Activated CD4-positive, alpha-beta T cell treated with anti-CD3 and anti-CD28 coated beads, Interleukin-2, amount 50 U/mL, for 4 hours (primary cell): ENCODE measurements around the gene YPEL5.
"Not testable (repeated sequence)": the region's sequence is repeated elsewhere in the genome, so short reads cannot be mapped to it uniquely, and the experiment has no call there.

ENCODE experiments used
- DNase-seq, 2 experiments: peaks; one replicate each; pipeline ENCODE4 v3.0.0-alpha.2; 2020

The YPEL5 gene

DNA sequence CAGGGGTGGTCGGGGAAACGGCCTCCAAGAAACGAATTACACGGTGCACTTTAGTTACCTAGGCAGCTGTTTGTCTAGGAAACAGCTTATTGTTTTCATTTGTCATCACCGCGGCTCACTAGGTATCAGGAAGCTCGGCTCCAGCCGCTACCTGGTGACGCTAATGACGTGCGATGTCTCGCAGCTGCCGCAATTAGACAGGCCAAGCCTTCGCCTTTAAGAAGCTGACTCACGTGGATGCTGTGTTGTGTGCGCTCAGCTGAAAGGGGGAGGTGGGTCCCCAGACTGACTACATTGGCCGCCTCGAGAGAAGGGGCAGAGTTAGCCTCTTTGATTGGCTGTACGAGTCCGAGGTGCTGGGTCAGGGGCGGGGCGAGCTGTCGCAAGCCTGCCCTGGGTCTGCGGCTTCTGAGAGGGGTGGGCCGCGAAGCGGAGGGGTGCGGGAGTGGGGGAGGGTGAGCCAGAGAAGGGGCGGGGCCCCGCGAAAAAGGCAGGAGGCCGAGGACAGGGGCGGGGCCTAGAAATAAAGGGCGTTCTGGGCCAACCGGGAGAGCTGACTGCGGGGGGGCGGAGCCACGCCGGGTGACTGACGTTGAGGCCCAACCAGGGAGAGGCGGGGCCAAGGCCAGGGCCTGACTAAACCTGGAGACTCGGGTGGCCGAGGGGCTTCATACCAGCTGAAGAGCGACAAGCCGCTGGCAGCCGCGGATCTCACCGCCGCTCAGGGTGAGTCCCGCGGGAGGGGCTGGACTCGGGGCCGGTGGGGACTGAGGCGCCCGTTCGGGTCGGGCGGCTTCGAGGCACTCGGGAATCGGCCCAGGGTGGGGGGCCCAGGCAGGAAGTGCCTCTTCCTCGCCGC is at the start of gene YPEL5:
YPEL5 (plus strand) TSS at position 671 of the 859 bp plus-strand sequence. CDS start 9,645 bp downstream, outside the sequence.
- DNase-seq, result peak; percentile 99

DNA sequence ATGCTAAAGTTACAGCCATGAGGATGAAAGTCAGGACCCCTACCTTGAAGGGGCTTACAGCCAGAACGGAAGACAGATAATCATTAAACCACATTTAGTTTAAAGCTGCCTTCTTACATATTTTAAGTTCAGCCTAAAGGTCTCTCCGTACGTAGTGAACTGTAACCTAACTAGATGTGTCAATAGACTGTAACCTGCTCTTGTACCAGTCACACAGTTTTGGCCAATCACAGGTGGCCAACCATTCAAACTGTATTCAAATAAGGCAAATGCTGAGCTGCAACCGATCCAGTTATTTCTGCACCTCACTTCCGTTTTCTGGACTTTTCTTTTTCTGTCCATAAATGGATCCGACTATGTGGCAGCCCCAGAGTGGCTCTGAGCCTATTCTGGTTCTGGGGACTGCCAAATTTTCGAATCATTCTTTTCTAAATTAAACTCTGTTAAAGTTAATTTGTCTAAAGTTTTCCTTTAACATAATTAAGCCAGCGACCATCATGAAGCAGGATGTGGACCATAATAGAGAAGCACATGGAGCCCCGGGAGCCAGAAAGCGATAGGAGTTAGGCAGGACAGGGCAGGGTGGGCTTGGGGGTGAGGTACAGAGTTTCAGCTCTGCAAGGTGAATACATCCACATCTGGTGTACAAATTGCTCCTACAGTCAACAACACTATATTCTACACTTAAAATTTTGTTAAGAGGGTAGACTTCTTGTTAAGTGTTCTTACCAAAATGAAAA is 48.4 kb upstream of the YPEL5 start:
- DNase-seq, result no peak

DNA sequence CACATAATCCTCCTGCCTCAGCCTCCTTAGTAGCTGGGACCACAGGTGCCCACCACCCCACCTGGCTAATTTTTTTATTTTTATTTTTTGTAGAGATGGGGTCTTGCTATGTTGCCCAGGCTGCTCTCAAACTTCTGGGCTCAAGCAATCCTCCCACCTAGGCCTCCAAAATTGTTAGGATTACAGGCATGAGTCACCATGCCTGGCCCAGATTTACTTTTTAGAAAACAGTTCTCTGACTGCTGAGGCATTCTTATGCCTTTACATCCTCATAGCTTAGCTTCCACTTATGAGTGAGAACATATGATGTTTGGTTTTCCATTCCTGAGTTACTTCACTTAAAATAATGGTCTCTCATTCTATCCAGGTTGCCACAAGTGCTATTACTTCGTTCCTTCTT is 47.4 kb upstream of the YPEL5 start:
- not testable (repeated sequence) for DNase-seq

- DNase-seq, result not testable (repeated sequence)
These were observed 46.1 kb upstream of the YPEL5 start for GRCh38 chr2:30100691-30101090.

DNA sequence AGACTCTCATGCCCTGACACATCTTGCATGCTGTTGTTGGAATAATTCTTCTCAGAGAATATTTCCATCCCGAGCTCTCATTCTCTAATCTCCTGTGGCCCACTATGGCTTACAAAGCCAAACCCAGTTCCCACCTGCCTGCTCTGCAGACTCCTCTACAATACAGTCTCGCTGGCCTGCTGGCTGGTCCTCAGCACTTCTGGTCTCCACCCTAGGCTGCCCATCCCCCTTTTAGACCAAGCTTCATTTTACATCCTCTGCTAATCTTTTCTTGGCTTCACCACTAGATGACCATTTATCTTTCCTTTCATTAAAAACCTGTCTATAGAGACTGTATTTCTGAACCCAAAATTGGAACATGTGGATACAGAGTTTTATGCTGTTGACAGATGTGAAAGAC is 42.5 kb upstream of the YPEL5 start:
- no peak for DNase-seq

- no peak for DNase-seq
These were observed 41.3 kb upstream of the YPEL5 start for GRCh38 chr2:30105556-30105955.

GRCh38 chr2:30106543-30106942 is 40.3 kb upstream of the YPEL5 start:
- DNase-seq, result no peak

GRCh38 chr2:30108192-30108591 is 38.6 kb upstream of the YPEL5 start:
- DNase-seq, result no peak

- no peak for DNase-seq
These were observed 38.0 kb upstream of the YPEL5 start for GRCh38 chr2:30108851-30109250.

DNA sequence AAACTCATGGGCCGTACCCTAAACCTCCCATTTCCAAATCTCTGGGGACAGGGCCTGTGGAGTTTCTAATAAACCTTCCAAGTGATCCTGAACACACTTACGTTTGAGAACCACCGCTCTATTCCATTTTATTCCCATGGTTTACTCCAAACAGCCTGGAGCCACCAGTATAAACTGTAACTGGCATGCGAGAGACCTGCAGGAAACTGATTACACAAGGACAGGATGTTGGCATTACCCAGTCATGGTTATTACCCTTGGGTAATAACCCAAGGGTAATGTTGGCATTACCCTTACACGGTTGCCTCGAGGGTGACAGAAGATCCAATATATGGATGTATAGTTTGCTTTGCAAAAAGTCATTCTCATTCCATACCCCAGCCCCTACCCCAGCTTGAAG is 37.0 kb upstream of the YPEL5 start:
- no peak for DNase-seq

GRCh38 chr2:30110773-30111172 is 36.0 kb upstream of the YPEL5 start:
- DNase-seq, result no peak

- not testable (repeated sequence) for DNase-seq
These were observed 35.6 kb upstream of the YPEL5 start for GRCh38 chr2:30111186-30111585.

DNA sequence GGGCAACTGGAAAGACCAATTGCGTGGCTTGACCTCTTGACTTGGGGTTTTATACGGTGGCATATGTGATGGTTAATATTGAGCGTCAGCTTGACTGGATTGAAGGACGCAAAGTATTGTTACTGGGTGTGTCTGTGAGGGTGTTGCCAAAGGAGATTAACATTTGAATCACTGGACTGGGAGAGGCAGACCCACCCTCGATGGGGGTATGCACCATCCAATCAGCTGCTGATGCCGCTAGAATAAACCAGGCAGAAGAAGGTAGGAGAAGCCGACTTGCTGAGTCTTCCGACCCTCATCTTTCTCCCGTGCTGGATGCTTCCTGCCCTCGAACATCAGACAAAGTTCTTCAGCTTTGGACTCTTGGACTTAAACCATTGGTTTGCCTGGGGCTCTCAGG is 34.2 kb upstream of the YPEL5 start:
- no peak for DNase-seq

- DNase-seq, result no peak
These were observed 33.1 kb upstream of the YPEL5 start for GRCh38 chr2:30113617-30114293.

DNA sequence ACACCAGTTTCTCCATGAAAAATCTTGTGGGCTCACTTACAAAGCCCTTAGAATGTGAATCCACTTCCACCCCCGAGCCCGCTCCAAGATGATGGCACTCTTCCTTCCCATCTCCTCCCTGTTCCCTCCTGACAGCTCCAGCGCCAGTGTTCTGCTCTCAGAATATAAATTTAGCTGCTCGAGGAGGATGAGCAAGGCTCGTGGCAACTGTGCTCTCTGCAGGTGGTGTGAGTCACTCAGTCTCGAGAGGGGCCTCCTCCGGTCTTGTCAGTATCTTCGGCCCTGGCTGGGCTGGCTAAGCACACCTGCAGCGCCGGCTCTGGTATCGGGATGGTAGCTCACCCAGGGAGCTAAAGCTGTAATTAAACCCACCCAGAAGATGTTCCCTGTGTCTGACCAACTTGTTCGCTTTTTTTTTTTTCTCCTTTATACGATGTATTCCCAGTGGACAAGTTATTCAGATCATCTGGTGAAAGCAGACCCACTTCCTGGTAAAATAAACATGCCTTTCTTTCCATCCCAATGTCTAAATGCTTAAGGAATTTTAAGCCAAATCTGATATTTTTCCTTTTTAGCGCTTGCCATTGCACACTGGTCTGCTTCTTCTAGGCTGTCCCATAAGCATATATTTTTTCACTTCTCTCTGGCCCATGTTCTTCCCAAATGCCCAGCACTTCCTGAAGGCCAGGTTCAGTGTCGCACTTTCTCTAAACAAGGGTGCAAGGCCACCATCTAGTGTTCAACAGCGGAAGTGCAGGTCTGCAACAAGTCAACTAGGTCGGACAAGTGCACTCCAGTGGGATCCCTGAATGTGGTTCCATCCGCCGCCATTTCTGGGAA is 31.4 kb upstream of the YPEL5 start:
- DNase-seq, result peak; percentile 48 to 51

GRCh38 chr2:30115981-30116285 is 30.9 kb upstream of the YPEL5 start:
- DNase-seq, result no peak

DNA sequence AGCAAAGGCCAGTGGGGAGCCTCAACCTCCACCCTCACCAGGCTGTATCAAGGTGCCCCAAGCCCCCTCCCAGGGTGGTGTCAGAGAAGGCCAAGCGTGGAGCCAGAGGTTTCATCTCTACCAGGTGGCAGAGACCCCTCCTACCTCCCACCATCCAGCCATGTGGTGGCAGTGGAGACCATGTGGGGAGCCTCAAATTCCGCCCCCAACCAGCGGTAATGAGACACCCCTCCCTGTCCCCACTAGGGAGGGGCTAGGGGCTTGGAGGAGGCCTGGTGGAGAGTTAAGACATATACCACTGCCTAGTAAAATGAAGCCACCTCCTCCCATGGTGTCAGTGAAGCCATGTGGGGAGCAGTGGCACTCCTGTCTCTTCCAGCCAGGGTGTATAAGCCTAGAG is 24.4 kb upstream of the YPEL5 start:
- DNase-seq, result no peak

- no peak for DNase-seq
These were observed 19.6 kb upstream of the YPEL5 start for GRCh38 chr2:30127016-30127893.

DNA sequence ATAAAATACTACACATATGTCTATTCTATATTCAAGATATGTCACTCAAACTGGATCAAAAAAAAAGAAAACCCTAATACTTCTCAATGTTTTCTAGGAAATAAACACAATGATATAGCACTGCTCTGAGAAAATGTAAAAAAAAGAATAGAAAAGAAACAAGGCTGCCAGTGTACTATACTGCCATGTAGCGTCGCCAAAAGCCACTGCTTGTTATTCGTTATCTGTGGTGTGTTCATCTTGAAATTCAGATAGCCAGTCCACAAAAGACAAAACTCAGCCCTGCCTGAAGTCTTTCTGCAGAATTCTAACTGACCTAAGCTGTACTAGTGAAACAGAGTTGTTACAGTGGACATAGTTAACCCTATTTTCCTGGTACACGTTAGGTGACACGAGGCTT is 12.2 kb upstream of the YPEL5 start:
- no peak for DNase-seq

GRCh38 chr2:30135541-30135940 is 11.3 kb upstream of the YPEL5 start:
- no peak for DNase-seq

- DNase-seq, result no peak
These were observed 9.9 kb upstream of the YPEL5 start for GRCh38 chr2:30136764-30137444.
